ENCODE results near the gene TM9SF2.

Gene TM9SF2

DNA sequence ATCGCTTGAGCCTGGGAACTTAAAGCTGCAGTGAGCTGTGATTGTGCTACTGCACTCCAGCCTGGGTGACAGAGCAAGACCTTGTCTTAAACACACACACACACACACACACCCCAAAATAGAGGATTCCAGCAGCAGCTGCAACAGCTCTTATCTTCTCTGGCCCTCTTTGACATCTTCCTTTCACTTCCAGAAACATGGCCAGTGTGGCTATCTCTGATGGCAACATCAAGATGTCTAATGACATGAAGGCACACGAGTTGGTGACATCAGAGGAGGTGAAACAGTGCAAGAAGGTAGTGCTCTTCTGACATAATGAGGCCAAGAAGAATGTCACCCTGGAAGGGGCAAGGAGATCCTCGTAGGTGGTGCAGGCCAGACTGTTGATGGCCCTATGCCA lies 81.2 kb downstream of the TM9SF2 start:
- peak; percentile 10 for DNase-seq

GRCh38 chr13:99585609-99586008 lies 84.3 kb downstream of the TM9SF2 start:
- DNase-seq = no peak

DNA sequence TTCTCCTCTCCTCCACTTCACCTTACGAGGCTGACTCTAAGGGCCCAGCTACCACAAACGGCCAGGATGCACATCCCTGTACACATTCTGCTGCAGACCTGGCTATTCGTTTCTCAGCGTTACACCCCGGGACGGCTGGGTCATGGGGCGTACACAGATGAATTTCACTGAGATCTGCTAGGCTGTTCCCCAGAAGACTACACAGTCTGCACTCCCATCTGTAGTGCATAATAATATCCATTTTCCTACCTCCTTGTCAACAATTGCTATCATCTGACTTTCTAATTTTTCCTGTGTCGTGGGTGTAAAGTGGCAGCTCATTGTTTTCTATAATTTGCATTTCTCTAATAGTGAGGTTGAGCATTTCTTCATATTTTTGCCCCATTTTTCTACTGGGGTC lies 85.7 kb downstream of the TM9SF2 start:
- DNase-seq = no peak

GRCh38 chr13:99587893-99588606 lies 86.8 kb downstream of the TM9SF2 start:
- DNase-seq = no peak

DNA sequence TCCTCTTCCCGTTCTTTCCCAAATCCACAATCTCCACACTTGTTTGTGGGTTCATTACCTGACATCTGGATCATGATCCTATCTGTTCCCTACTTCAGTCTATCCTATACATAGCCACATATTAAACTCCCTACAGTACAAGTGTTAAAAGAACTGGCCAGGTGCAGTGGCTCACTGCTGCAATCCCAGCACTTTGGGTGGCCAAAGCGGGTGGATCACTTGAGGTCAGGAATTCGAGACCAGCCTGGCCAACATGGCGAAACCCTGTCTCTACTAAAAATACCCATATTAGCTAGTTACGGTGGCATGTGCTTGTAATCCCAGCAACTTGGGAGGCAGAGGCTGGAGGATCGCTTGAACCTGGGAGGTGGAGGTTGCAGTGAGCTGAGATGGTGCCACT lies 88.3 kb downstream of the TM9SF2 start:
- DNase-seq = no peak

DNA sequence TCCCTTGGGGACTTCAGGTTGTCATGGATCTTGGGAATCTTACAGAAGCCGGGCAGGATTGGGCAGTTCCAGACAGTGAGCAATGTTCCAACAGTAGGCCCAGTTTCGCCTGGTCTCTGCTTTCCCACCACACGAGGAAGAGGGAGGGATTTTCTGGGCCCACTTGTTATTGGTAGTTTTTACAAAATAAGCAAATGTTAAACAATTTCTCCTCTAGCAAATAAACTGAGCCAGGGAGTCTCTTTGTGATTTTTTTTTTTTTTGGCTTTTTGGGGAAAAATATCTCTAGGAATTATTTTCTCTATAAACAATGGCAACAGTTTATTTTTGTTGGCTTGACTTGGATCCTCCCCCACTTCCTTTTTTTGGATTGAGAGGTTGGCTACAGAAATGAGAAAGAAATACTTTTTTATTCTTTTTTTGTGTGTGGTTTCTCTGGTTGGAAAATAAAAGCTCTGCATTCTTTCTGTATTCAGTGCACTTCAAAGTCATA lies 89.3 kb downstream of the TM9SF2 start:
- peak; percentile 9 for DNase-seq

DNA sequence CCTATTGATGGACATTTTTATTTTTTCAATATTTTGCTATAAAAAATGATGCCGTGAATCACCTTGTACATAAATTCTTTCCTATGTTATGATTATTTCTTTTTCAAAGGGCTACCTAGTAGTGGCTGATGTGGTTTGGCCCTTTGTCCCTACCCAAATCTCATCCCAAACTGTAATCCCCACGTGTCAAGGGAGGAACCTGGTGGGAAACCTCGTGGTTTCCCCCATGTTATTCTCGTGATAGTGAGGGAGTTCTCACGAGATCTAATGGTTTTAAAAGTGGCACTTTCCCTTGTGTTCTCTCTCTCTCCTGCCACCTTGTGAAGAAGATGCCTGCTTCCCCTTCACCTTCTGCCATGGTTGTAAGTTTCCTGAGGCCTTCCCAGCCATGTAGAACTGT lies 94.9 kb downstream of the TM9SF2 start:
- no peak for DNase-seq

DNA sequence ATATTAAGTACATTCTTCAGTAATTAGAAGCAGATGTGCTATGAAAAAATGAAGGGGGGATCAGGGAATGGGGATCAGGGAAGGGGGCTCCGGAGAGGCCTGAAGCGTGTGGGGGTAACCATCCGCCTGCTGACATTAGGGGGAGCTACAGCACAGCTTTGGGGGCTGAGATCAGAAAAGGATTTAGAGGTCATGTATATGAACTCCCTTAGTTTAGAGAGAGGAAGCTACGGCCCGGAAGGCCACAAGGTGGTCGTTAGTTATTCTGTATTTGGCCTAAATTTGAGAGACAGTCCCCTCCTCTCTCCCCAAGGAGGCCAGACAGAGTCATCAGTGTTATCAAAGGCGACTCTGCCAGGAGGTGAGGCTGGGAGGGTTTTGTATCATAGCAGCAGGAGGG lies 99.0 kb downstream of the TM9SF2 start:
- peak; percentile 29 for DNase-seq

DNA sequence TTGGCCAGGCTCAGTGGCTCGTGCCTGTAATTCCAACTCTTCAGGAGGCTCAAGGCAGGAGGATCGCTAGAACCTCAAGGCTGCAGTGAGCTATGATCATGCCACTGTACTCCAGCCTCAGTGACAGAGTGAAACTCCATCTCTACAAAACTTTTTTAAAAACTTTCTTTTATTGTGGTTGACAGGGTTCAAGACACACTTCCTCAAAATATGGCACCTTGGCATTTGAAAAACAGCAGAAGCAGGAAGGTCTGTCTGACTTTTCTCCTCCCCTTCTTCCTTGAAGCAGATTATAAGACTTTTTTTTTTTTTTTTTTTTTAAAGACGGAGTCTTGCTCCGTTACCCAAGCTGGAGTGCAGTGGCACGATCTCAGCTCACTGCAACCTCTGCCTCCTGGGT lies 100.3 kb downstream of the TM9SF2 start:
- DNase-seq = no peak

GRCh38 chr13:99604636-99605035 lies 103.4 kb downstream of the TM9SF2 start:
- no peak for DNase-seq

DNA sequence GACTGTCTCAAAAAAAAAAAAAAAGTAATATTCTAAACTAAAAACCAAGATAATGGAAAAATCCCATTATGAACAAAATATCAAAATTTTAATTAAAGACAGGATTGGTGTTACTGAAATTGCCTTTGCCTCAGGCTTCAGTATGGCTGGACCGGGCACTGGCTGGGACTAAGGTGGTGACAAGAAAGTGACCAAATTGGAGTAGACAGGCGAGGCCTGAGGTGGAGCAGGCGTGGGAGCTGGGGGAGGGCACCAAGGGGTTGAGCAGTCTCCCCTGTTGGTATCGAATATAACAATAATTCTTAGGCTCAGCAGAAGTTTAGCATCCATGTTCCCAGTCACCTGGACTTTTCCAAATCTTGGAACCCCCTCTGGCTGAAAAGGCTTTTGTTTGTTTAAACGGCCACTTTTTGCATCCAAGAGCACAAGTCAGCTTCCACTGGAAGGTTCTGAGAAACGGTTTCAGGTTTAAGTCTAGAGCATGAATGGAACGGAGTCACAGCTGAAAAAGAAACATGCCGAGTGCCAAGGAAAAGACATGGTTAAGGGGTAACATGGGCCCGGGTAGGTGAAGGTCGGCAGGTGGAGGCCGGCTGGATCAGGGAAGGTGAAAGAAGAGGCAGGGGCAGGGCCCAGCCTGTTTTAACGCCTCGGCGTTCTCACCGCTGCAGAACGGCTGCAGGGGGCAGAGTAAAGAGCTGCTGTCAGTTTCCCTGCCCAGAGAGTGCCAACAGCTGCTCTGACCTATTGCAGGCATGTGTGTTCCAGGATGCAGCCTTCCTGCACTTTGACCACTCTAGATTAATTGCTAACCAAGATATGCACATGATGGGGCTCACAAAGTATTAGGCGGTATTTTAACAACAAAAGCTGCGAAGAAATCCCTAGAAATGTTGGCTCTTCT lies 104.4 kb downstream of the TM9SF2 start:
- DNase-seq = peak; percentile 75

- peak; percentile 86 for DNase-seq
Observed at GRCh38 chr13:99606324-99607066, 105.2 kb downstream of the TM9SF2 start, which contains the start of gene CLYBL. Gene CLYBL (plus strand): TSS chr13:99606690.

DNA sequence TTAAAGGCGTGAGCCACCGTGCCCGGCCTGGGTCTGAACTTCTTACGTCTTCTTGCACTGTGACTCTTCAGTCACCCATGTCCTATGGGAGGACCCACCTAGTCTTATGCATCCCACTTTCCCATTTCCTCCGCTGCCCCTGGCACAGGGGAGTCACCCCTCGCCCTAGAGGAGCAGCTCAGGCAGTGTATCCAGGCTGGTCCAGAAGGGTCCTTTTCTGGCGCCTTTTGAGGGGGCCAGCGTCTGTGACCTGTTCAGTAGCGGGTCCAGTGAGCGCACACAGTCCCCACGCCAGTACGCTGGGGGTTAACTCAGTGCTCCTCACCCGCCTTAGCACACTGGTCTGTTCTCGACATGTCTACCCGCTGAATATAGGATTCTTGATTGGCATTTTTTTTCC lies 107.1 kb downstream of the TM9SF2 start:
- DNase-seq = no peak

DNA sequence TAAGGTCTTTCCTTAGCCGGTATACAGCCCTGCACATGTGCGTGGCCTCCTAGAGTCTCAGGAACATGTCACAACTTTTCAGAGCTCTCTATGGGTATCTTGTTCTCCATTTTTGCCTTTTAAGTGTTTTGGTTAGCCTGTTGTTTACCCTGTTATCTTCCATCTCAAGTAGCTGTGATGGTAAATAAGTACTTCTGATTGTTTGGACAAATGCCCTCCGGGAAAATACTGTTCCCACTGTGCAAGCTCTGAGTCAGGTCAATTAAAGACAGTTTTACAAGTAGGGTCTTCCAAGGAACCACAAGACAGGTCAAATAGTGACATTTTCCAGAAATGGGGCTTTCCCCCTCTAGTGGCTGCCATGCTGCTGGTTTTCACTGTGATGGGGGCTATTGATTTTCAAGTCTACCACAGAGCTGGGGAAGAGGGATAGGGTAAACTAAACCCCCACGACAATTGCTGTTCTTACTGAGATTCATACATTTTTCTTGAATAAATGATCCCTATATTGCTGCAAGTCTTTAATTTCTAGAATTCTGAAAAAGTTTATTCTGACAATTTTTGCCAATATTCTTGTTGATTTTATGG lies 109.5 kb downstream of the TM9SF2 start:
- DNase-seq = peak; percentile 31

All from OCI-M1 (cell line).